Naive thymus-derived CD4-positive, alpha-beta T cell (primary cell): ENCODE results near the gene MRPL21. TPM values are rescaled to one million over a fixed set of nuclear protein-coding genes. Genes with fewer than 3 reads are reported as not detected.
A peak's percentile ranks its signal among the peaks of the same experiment; 100 is the strongest.
"Not testable (repeated sequence)": the region's sequence is repeated elsewhere in the genome, so short reads cannot be mapped to it uniquely, and the experiment has no call there.

Source experiments
- ATAC-seq: fragments of 150-1000 bp; cut with Tn5 transposase; 2 replicates; pipeline ENCODE4 v1.10.0; 2021; ENCODE audit warnings: mild to moderate bottlenecking, moderate library complexity
- CTCF ChIA-PET: fragments of 350-600 bp; sonication (Branson Sonifier 250); formaldehyde crosslinking; loops from one replicate; lab custom pipeline; 2021; ENCODE audit warnings: antibody characterized with exemption; lab: Charles Lee
- POLR2A ChIA-PET: fragments of 350-600 bp; sonication (Branson Sonifier 250); formaldehyde crosslinking; loops from one replicate; lab custom pipeline; 2021; ENCODE audit warnings: antibody characterized with exemption, inconsistent platforms; lab: Charles Lee
- DNase-seq, 9 donors: peaks; one replicate each; pipeline versions ENCODE4 v3.0.0 to v3.0.0-alpha.2; 2020 to 2022; ENCODE audit warnings: mixed read lengths in 1 of 9
- H3K27ac ChIP-seq: one replicate; pipeline ENCODE4 v1.7.0; 2013; ENCODE audit warnings: mild to moderate bottlenecking, low read depth, low read length, moderate library complexity
- H3K27me3 ChIP-seq, 2 donors: one replicate each; pipeline ENCODE4 v1.7.0; 2013; ENCODE audit warnings: low read length in 2 of 2, mild to moderate bottlenecking in 2 of 2, moderate library complexity in 2 of 2; ENCODE audit not compliant: control insufficient read depth in 2 of 2, insufficient read depth in 2 of 2
- H3K36me3 ChIP-seq, 3 experiments: 1 replicate in 2 of 3; 2 replicates in 1 of 3; pipeline ENCODE4 v1.7.0; 2013; ENCODE audit warnings: low read length in 3 of 3, mild to moderate bottlenecking in 3 of 3, moderate library complexity in 1 of 3; ENCODE audit not compliant: insufficient read depth in 3 of 3, control insufficient read depth in 2 of 3
- H3K4me1 ChIP-seq, 2 donors: one replicate each; pipeline ENCODE4 v1.7.0; 2013; ENCODE audit warnings: low read length in 2 of 2, mild to moderate bottlenecking in 2 of 2, moderate library complexity in 1 of 2; ENCODE audit not compliant: control insufficient read depth in 2 of 2, insufficient read depth in 2 of 2
- H3K4me3 ChIP-seq: 2 replicates; pipeline ENCODE4 v1.7.0; 2013; ENCODE audit warnings: mild to moderate bottlenecking, low read length
- H3K9me3 ChIP-seq, 3 experiments: 1 replicate in 2 of 3; 2 replicates in 1 of 3; pipeline ENCODE4 v1.7.0; 2013; ENCODE audit warnings: low read length in 3 of 3; ENCODE audit not compliant: control insufficient read depth in 2 of 3
- H3K27ac Mint-ChIP-seq, 9 donors: one replicate each; pipeline ENCODE4 v1.8.0; 2020 to 2022; ENCODE audit warnings: mixed read lengths in 9 of 9, mild to moderate bottlenecking in 8 of 9, moderate library complexity in 5 of 9, inconsistent platforms in 2 of 9
- H3K27me3 Mint-ChIP-seq, 5 donors: one replicate each; pipeline ENCODE4 v1.8.0; 2021 to 2022; ENCODE audit warnings: mixed read lengths in 5 of 5, mild to moderate bottlenecking in 1 of 5
- H3K36me3 Mint-ChIP-seq, 5 donors: one replicate each; pipeline ENCODE4 v1.8.0; 2020 to 2022; ENCODE audit warnings: mixed read lengths in 5 of 5, mild to moderate bottlenecking in 3 of 5, inconsistent platforms in 1 of 5
- H3K4me1 Mint-ChIP-seq, 7 donors: one replicate each; pipeline ENCODE4 v1.8.0; 2020 to 2022; ENCODE audit warnings: mixed read lengths in 7 of 7, mild to moderate bottlenecking in 3 of 7, inconsistent platforms in 1 of 7
- H3K4me3 Mint-ChIP-seq, 10 donors: one replicate each; pipeline ENCODE4 v1.8.0; 2020 to 2022; ENCODE audit warnings: mild to moderate bottlenecking in 10 of 10, mixed read lengths in 10 of 10, moderate library complexity in 6 of 10, inconsistent platforms in 2 of 10
- H3K9me3 Mint-ChIP-seq, 11 donors: one replicate each; pipeline ENCODE4 v1.8.0; 2020 to 2022; ENCODE audit warnings: mixed read lengths in 11 of 11, mild to moderate bottlenecking in 4 of 11, inconsistent platforms in 1 of 11, moderate library complexity in 1 of 11
- intact Hi-C, 2 donors: fragments of 100-400 bp; cut with micrococcal nuclease; formaldehyde crosslinking; loops; one replicate each; pipeline ENCODE4 v1.15.1; 2023
- polyA plus RNA-seq, 2 donors: library from polyadenylated mRNA; unstranded; fragments of 300-500 nt; fragmentation: Illumina TruSeq; gene quantifications; one replicate each; pipeline ENCODE4 v1.2.3, GENCODE V29; 2021
- total RNA-seq, 6 experiments: library from RNA in 5 of 6; stranded (reverse) in 5 of 6; gene quantifications; 1 replicate in 5 of 6; 2 replicates in 1 of 6; pipeline ENCODE4 v1.2.3 and lab custom pipeline; 2021 to 2026

The MRPL21 gene
- total and polyA plus RNA-seq, 7 experiments from 2014 or later = 29.6 to 133 (median 48.4) TPM

GRCh38 chr11:68891351-68891948 lies 12.2 kb downstream of the MRPL21 start:
- H3K9me3 ChIP-seq = no peaks in the 10 kb centered on the region
- no peak overlapping the region for H3K27ac ChIP-seq
- ChIA-PET POLR2A (no interaction called here), CTCF (no interaction called here)
- Mint-ChIP-seq H3K4me3 (no peak overlapping the region), H3K27ac (no peak overlapping the region), H3K4me1 (no peaks in the 10 kb centered on the region), H3K36me3 (peaks cover 5 to 32% (median 9%) of the 10 kb centered on the region in 5 donors), H3K9me3 (no peaks in the 10 kb centered on the region), H3K27me3 (no peaks in the 10 kb centered on the region)
- H3K4me3 ChIP-seq = no peak overlapping the region
- no peaks in the 10 kb centered on the region for H3K27me3 ChIP-seq
- ATAC-seq (no peak), DNase-seq (no peak)
- peaks cover 6 to 56% (median 8%) of the 10 kb centered on the region in 3 experiments for H3K36me3 ChIP-seq
- no peaks in the 10 kb centered on the region for H3K4me1 ChIP-seq
- intact Hi-C loops = no loop called here

GRCh38 chr11:68890490-68891231 lies 13.0 kb downstream of the MRPL21 start:
- Histone ChIP-seq H3K9me3 (no peaks in the 10 kb centered on the region), H3K4me3 (no peak overlapping the region), H3K36me3 (peaks cover 6 to 48% (median 6%) of the 10 kb centered on the region in 3 experiments), H3K27ac (no peak overlapping the region), H3K4me1 (no peaks in the 10 kb centered on the region), H3K27me3 (no peaks in the 10 kb centered on the region)
- Mint-ChIP-seq H3K4me1 (no peaks in the 10 kb centered on the region), H3K9me3 (no peaks in the 10 kb centered on the region), H3K27ac (no peak overlapping the region), H3K4me3 (peak overlapping the region in 1 of 10 donors; percentile 5), H3K36me3 (peaks cover 5 to 29% (median 9%) of the 10 kb centered on the region in 5 donors), H3K27me3 (no peaks in the 10 kb centered on the region)
- intact Hi-C loops = no loop called here
- ChIA-PET POLR2A (no interaction called here), CTCF (no interaction called here)
- ATAC-seq (no peak), DNase-seq (no peak)

GRCh38 chr11:68889948-68890446 lies 13.6 kb downstream of the MRPL21 start:
- DNase-seq = peak in 1 of 9 donors; percentile 7

GRCh38 chr11:68884827-68885226 lies 18.8 kb downstream of the MRPL21 start:
- H3K27me3 Mint-ChIP-seq, H3K9me3 Mint-ChIP-seq, H3K4me3 ChIP-seq, H3K4me3 Mint-ChIP-seq, POLR2A ChIA-PET, H3K36me3 Mint-ChIP-seq, H3K27ac ChIP-seq, ATAC-seq, H3K27ac Mint-ChIP-seq, H3K36me3 ChIP-seq, H3K27me3 ChIP-seq, H3K9me3 ChIP-seq, H3K4me1 ChIP-seq, CTCF ChIA-PET, H3K4me1 Mint-ChIP-seq, DNase-seq: not testable (repeated sequence)
- intact Hi-C loops = loop anchor here in 1 of 2 donors (5.0 kb wide), 1 partner anchor 618 kb away; no protein-coding TSS in a partner anchor

More at GRCh38 chr11:68889948-68890446, 13.6 kb downstream of the MRPL21 start:
- H3K4me3 ChIP-seq = no peak overlapping the region
- intact Hi-C loops = no loop called here
- Mint-ChIP-seq H3K4me1 (no peaks in the 10 kb centered on the region), H3K9me3 (no peaks in the 10 kb centered on the region), H3K27me3 (no peaks in the 10 kb centered on the region), H3K27ac (no peak overlapping the region), H3K4me3 (peak overlapping the region in 1 of 10 donors; percentile 5), H3K36me3 (peaks cover 5 to 29% (median 9%) of the 10 kb centered on the region in 5 donors)
- H3K27me3 ChIP-seq = no peaks in the 10 kb centered on the region
- H3K36me3 ChIP-seq = peaks cover 5 to 43% (median 6%) of the 10 kb centered on the region in 3 experiments
- H3K4me1 ChIP-seq = no peaks in the 10 kb centered on the region
- CTCF ChIA-PET = no interaction called here
- POLR2A ChIA-PET = no interaction called here
- no peaks in the 10 kb centered on the region for H3K9me3 ChIP-seq
- no peak for ATAC-seq
- no peak overlapping the region for H3K27ac ChIP-seq

- DNase-seq = no peak
- Mint-ChIP-seq H3K4me3 (no peak overlapping the region), H3K4me1 (no peaks in the 10 kb centered on the region), H3K36me3 (peaks cover 0 to 14% (median 4%) of the 10 kb centered on the region in 5 donors), H3K27ac (no peak overlapping the region), H3K27me3 (no peaks in the 10 kb centered on the region), H3K9me3 (no peaks in the 10 kb centered on the region)
- H3K4me3 ChIP-seq = no peak overlapping the region
- no peaks in the 10 kb centered on the region for H3K36me3 ChIP-seq
- H3K9me3 ChIP-seq = no peaks in the 10 kb centered on the region
- H3K27ac ChIP-seq = no peak overlapping the region
- POLR2A ChIA-PET = interaction anchor here (1.8 kb wide), 1 partner anchor 13 kb away, joined by 4 read pairs; no protein-coding TSS in a partner anchor
- H3K4me1 ChIP-seq = no peaks in the 10 kb centered on the region
- H3K27me3 ChIP-seq = no peaks in the 10 kb centered on the region
- intact Hi-C loops = loop anchor here in 1 of 2 donors (5.0 kb wide), 1 partner anchor 615 kb away; no protein-coding TSS in a partner anchor
- no peak for ATAC-seq
- CTCF ChIA-PET = no interaction called here
Measured at GRCh38 chr11:68882391-68882790, 21.2 kb downstream of the MRPL21 start.

GRCh38 chr11:68881320-68881719 lies 22.3 kb downstream of the MRPL21 start:
- DNase-seq (no peak), ATAC-seq (no peak)
- H3K36me3 ChIP-seq = no peaks in the 10 kb centered on the region
- no peaks in the 10 kb centered on the region for H3K9me3 Mint-ChIP-seq
- no peaks in the 10 kb centered on the region for H3K4me1 ChIP-seq
- H3K36me3 Mint-ChIP-seq = peaks cover 0 to 14% (median 4%) of the 10 kb centered on the region in 5 donors
- H3K27me3 ChIP-seq = no peaks in the 10 kb centered on the region
- no peaks in the 10 kb centered on the region for H3K4me1 Mint-ChIP-seq
- H3K27me3 Mint-ChIP-seq = no peaks in the 10 kb centered on the region
- ChIA-PET POLR2A (interaction anchor here (1.8 kb wide), 1 partner anchor 12 kb away, joined by 4 read pairs; no protein-coding TSS in a partner anchor), CTCF (interaction anchor here (0.7 kb wide), 1 partner anchor 55 kb away, joined by 3 read pairs; no protein-coding TSS in a partner anchor)
- no peak overlapping the region for H3K27ac ChIP-seq
- intact Hi-C loops = loop anchor here in 1 of 2 donors (5.0 kb wide), 1 partner anchor 614 kb away; no protein-coding TSS in a partner anchor
- no peak overlapping the region for H3K4me3 Mint-ChIP-seq
- no peak overlapping the region for H3K4me3 ChIP-seq
- no peaks in the 10 kb centered on the region for H3K9me3 ChIP-seq
- H3K27ac Mint-ChIP-seq = no peak overlapping the region
